GM21367 (cell line): Measurements from ENCODE around the gene TMEM117.

ENCODE experiments used
- ATAC-seq: cut with Tn5 transposase; IDR thresholded peaks from one replicate; pipeline ENCODE4 v1.9.1; 2021; ENCODE audit not compliant: unreplicated experiment

TMEM117 gene

DNA sequence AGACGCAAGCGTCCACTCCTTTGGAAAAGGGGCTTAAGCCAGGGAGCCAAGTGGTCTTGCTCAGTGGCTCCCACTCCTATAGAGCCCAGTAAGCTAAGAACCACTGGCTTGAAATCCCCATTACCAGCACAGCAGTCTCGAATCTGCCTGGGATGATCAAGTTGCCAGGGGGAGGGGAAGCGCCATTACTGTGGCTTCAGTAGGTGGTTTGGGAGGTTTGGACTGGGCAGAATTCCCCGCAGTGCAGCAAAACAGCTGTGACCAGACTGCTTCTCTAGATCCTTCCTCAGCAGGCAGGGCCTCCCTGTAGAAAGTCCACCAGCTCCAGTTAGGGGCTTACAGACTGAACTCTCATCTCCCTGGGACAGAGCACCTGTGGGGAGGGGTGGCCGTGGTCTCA, 115.4 kb downstream of the TMEM117 start:
- ATAC-seq = no peak

- ATAC-seq = peak; percentile 93
Measured at GRCh38 chr12:43957732-43958372, 122.0 kb downstream of the TMEM117 start.

DNA sequence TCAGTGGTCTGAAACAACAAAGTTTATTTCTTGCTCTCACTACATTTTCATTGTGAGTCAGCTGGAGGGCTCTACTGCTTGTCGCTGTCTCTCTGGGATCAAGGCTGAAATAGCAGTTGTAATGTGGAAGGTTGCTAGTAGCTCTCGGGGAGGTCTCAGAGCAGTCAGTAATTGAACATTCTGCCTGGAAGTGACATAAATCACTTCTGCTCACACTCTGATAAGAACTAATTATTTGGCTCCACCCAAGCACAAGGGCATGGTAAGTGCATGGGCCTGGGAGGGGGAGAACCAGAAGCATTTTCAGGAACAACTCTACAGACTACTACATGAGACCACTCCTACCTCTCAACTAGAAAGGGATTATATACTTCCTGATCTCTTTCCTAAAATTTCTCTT, 128.2 kb downstream of the TMEM117 start:
- ATAC-seq = no peak

DNA sequence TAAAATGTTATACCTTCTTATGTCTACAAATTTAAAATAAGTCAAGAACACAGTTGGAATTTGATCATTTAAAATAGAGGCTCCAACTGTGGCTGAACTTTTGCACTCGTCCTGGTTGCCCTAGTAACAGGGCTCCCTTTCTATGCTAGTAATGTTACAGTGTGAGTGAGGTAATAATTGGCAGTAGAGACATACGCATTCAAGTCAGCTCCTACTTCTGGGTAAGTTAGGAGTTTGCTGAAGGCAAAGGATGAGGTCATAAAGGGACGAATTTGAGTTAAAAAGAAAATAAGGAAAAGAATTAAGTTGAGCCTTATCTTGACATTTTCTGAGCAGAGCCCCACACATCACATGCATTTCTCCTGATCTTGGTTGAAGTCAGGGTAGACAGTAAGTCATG, 129.1 kb downstream of the TMEM117 start:
- no peak for ATAC-seq

DNA sequence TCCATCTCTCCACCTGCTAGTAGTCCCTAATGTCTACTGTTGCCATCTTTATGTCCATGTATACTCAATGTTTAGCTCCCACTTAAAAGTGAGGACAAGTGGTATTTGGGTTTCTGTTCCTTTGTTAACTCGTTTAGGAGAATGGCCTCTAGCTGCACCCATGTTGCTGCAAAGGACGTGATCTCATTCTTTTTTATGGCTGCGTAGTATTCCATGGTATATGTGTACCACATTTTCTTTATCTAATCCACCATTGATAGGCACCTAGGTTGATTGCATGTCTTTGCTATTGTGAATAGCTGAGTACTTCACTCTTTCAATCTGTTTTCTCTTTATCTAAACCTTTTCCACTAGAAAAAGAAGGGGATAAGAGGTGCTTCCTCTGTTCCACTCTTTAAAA, 130.0 kb downstream of the TMEM117 start:
- ATAC-seq = no peak

- no peak for ATAC-seq
Measured at GRCh38 chr12:43968736-43969135, 132.9 kb downstream of the TMEM117 start.

DNA sequence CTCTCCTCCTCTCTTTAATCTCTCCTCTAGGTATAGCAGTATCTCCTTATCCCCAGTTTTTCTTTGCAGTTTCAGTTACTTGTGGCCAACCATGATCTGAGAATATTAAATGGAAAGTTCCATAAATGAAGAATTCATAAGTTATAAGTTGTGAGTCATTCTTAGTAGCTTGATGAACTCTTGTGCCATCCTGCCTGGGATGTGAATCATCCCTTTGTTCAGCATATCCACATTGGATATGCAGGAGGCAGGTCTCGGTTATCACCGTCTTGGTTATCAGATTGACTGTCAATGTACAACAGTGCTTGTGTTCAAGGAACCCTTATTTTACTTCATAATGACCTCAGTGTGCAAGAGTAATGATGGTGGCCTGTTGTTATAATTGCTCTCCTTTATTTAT, 134.0 kb downstream of the TMEM117 start:
- no peak for ATAC-seq

GRCh38 chr12:43973385-43973784, 137.5 kb downstream of the TMEM117 start:
- ATAC-seq = no peak

- ATAC-seq = no peak
Measured at GRCh38 chr12:43973993-43974392, 138.1 kb downstream of the TMEM117 start.

GRCh38 chr12:43976027-43976426, 140.1 kb downstream of the TMEM117 start:
- no peak for ATAC-seq

DNA sequence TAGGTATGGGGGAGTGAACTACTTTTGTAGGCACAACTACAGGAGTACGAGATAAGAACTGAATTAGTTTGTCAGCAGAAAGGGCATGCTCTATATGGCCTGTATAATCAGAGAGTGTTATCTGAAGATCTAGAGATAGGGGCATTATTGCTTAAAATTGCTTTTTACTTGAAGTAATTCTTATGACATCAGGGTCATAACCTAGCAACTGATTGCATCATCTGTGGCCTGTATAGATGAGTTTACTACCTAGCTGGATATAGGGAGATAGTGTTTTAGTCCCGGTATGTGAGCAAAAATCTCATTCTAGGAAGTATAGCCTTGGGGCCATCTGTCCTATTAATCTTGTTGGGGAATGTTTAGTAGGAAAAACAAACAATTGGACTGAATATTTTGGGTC, 142.7 kb downstream of the TMEM117 start:
- no peak for ATAC-seq

DNA sequence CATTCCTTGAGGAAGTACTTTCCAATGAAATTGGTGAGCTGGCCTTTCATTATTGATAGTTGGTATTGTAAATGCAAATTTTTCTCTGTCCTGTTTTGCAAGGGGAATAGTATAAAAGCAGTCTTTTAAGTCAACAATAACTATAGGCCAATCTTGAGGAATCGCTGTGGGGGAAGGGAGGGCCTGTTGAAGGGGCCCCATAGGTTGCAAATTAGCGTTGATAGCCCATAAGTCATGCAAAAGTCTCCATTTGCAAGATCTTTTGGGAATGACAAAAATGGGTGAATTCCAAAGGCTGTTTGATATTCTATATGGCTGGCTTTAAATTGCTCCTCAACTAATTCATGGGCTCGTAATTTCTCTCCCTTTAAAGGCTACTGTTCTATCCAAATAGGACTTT, 143.6 kb downstream of the TMEM117 start:
- ATAC-seq = no peak

GRCh38 chr12:43980627-43981191, 144.8 kb downstream of the TMEM117 start:
- ATAC-seq = no peak

GRCh38 chr12:43981726-43982125, 145.8 kb downstream of the TMEM117 start:
- no peak for ATAC-seq

DNA sequence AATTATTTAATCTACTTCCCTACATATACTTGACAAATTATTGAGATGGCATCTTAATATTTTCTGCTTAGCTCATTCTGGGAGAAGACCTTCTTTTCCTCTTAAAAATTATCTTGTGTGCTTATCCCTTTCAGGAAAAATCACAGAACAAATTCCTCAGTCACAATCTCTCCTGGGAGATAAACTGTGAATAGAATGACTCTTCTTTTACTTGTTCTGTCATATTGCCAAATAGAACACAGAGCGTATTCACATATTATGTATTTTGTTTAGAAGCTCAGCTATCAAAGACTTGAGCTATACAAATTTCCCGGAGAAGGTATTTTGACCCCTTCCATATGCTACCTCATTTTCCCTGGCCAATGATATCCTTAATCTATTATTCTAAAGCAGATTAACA, 146.7 kb downstream of the TMEM117 start:
- no peak for ATAC-seq

GRCh38 chr12:43988838-43989560, 153.1 kb downstream of the TMEM117 start:
- ATAC-seq = peak; percentile 92

DNA sequence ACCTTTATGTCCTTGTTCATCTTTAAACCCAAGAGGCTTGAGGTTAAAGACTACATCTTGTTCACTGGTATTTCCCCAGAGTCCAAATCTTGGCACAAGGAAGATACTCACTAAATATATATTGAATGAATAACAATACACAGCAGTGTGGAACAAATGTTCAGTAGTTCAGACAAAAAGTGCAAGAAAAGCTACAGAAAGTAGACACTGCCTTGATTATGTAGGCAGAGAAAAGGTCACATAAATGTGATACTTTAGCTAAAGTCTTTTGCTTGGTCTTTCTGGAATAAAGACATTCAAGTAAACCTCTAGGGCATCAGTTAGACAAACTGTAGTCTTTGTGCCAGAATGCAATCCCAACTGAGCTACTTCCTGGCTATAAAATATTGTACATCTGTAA, 157.0 kb downstream of the TMEM117 start:
- ATAC-seq = no peak

GRCh38 chr12:44000309-44000952, 164.6 kb downstream of the TMEM117 start:
- ATAC-seq = peak; percentile 97

DNA sequence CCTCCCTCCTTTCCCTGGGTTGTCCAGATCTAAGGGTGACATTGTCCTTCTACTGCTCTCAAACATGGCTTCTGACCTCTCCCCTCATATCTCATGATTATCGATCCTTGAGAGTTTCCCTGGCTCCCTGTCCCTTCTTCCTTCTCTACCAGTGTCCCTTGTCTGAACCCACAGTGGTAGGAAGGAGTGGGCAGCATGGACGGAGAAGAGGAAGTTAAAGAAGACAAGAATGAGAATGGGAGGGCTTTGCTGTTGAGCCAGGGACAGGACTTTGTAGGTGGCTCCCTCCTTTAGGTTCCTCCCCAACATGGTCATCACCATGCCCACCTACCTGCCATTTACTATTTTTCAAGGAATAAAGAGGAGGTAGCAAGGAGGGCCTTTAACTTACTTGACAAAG, 166.7 kb downstream of the TMEM117 start:
- ATAC-seq = no peak

- ATAC-seq = no peak
Measured at GRCh38 chr12:44003721-44004120, 167.8 kb downstream of the TMEM117 start.

- ATAC-seq = no peak
Measured at GRCh38 chr12:44015333-44015941, 179.6 kb downstream of the TMEM117 start.

- ATAC-seq = no peak
Measured at GRCh38 chr12:44017216-44017615, 181.3 kb downstream of the TMEM117 start.
